Mononuclear cell (primary cell): ENCODE measurements around the gene WWOX. TPM values are rescaled to one million over a fixed set of nuclear protein-coding genes. Genes with fewer than 3 reads are reported as not detected.

ENCODE experiments used
- H3K27me3 ChIP-seq: 2 replicates; pipeline ENCODE4 v1.6.0; 2011; ENCODE audit warnings: low read length, control low read depth; ENCODE audit not compliant: insufficient read depth
- H3K4me1 ChIP-seq: 2 replicates; pipeline ENCODE4 v1.5.1; 2011; ENCODE audit warnings: mild to moderate bottlenecking, low read length, control low read depth; ENCODE audit not compliant: insufficient read depth
- H3K4me3 ChIP-seq: 2 replicates; pipeline ENCODE4 v1.5.1; 2011; ENCODE audit warnings: mild to moderate bottlenecking, low read length, moderate library complexity
- H3K9me3 ChIP-seq: 2 replicates; pipeline ENCODE4 v1.5.1; 2011; ENCODE audit warnings: low read depth, mild to moderate bottlenecking, control low read depth, low read length
- total RNA-seq: library from RNA; depleted of rRNA; stranded (reverse); fragments of >200 nt; gene quantifications from one replicate; pipeline ENCODE4 v1.2.3, GENCODE V29; 2012

Gene WWOX
- total RNA-seq, 1 donor: 22.7 TPM

GRCh38 chr16:78715106-78715505 is 615.7 kb downstream of the WWOX start:
- Histone ChIP-seq H3K27me3 (no peaks in the 10 kb centered on the region), H3K9me3 (no peaks in the 10 kb centered on the region)

GRCh38 chr16:78715673-78716072 is 616.2 kb downstream of the WWOX start:
- Histone ChIP-seq H3K4me1 (no peaks in the 10 kb centered on the region), H3K4me3 (no peak overlapping the region), H3K9me3 (no peaks in the 10 kb centered on the region), H3K27me3 (no peaks in the 10 kb centered on the region)

More at GRCh38 chr16:78715106-78715505, 615.7 kb downstream of the WWOX start:
- Histone ChIP-seq H3K4me3 (no peak overlapping the region), H3K4me1 (no peaks in the 10 kb centered on the region)

GRCh38 chr16:78718141-78718540 is 618.7 kb downstream of the WWOX start:
- Histone ChIP-seq H3K4me3 (no peak overlapping the region), H3K4me1 (no peaks in the 10 kb centered on the region), H3K9me3 (no peaks in the 10 kb centered on the region), H3K27me3 (no peaks in the 10 kb centered on the region)

- H3K9me3 ChIP-seq: no peaks in the 10 kb centered on the region
- H3K4me1 ChIP-seq: no peaks in the 10 kb centered on the region
- H3K4me3 ChIP-seq: no peak overlapping the region
- H3K27me3 ChIP-seq: no peaks in the 10 kb centered on the region
These were observed 621.0 kb downstream of the WWOX start for GRCh38 chr16:78720416-78720815.

GRCh38 chr16:78727536-78727935 is 628.1 kb downstream of the WWOX start:
- H3K9me3 ChIP-seq: no peaks in the 10 kb centered on the region
- H3K4me3 ChIP-seq: no peak overlapping the region
- H3K4me1 ChIP-seq: no peaks in the 10 kb centered on the region
- no peaks in the 10 kb centered on the region for H3K27me3 ChIP-seq

GRCh38 chr16:78729687-78730086 is 630.2 kb downstream of the WWOX start:
- H3K4me1 ChIP-seq: no peaks in the 10 kb centered on the region
- H3K4me3 ChIP-seq: no peak overlapping the region
- no peaks in the 10 kb centered on the region for H3K27me3 ChIP-seq
- no peaks in the 10 kb centered on the region for H3K9me3 ChIP-seq

- no peaks in the 10 kb centered on the region for H3K9me3 ChIP-seq
- no peak overlapping the region for H3K4me3 ChIP-seq
- no peaks in the 10 kb centered on the region for H3K4me1 ChIP-seq
- H3K27me3 ChIP-seq: no peaks in the 10 kb centered on the region
These were observed 632.3 kb downstream of the WWOX start for GRCh38 chr16:78731785-78732184.

GRCh38 chr16:78732696-78733095 is 633.2 kb downstream of the WWOX start:
- Histone ChIP-seq H3K4me1 (no peaks in the 10 kb centered on the region), H3K4me3 (no peak overlapping the region)

GRCh38 chr16:78735337-78735736 is 635.9 kb downstream of the WWOX start:
- Histone ChIP-seq H3K4me3 (no peak overlapping the region), H3K9me3 (no peaks in the 10 kb centered on the region), H3K27me3 (no peaks in the 10 kb centered on the region), H3K4me1 (no peaks in the 10 kb centered on the region)

More at GRCh38 chr16:78732696-78733095, 633.2 kb downstream of the WWOX start:
- H3K9me3 ChIP-seq: no peaks in the 10 kb centered on the region
- H3K27me3 ChIP-seq: no peaks in the 10 kb centered on the region

- no peak overlapping the region for H3K4me3 ChIP-seq
- H3K27me3 ChIP-seq: no peaks in the 10 kb centered on the region
- H3K4me1 ChIP-seq: peaks cover 7% of the 10 kb centered on the region
- H3K9me3 ChIP-seq: no peaks in the 10 kb centered on the region
These were observed 638.2 kb downstream of the WWOX start for GRCh38 chr16:78737630-78738029.

GRCh38 chr16:78738557-78738956 is 639.1 kb downstream of the WWOX start:
- Histone ChIP-seq H3K9me3 (no peaks in the 10 kb centered on the region), H3K4me3 (no peak overlapping the region), H3K4me1 (peaks cover 16% of the 10 kb centered on the region), H3K27me3 (no peaks in the 10 kb centered on the region)

- Histone ChIP-seq H3K4me3 (no peak overlapping the region), H3K4me1 (peaks cover 17% of the 10 kb centered on the region), H3K27me3 (no peaks in the 10 kb centered on the region), H3K9me3 (no peaks in the 10 kb centered on the region)
These were observed 640.8 kb downstream of the WWOX start for GRCh38 chr16:78740269-78740668.

GRCh38 chr16:78742501-78743283 is 643.2 kb downstream of the WWOX start:
- no peaks in the 10 kb centered on the region for H3K9me3 ChIP-seq
- no peaks in the 10 kb centered on the region for H3K27me3 ChIP-seq
- H3K4me3 ChIP-seq: peak overlapping the region; percentile 17

GRCh38 chr16:78743556-78743955 is 644.1 kb downstream of the WWOX start:
- no peaks in the 10 kb centered on the region for H3K27me3 ChIP-seq
- no peaks in the 10 kb centered on the region for H3K9me3 ChIP-seq
- peaks cover 17% of the 10 kb centered on the region for H3K4me1 ChIP-seq
- H3K4me3 ChIP-seq: no peak overlapping the region

More at GRCh38 chr16:78742501-78743283, 643.2 kb downstream of the WWOX start:
- H3K4me1 ChIP-seq: peaks cover 17% of the 10 kb centered on the region

- Histone ChIP-seq H3K9me3 (no peaks in the 10 kb centered on the region), H3K27me3 (no peaks in the 10 kb centered on the region), H3K4me1 (peaks cover 22% of the 10 kb centered on the region), H3K4me3 (no peak overlapping the region)
These were observed 644.6 kb downstream of the WWOX start for GRCh38 chr16:78744099-78744498.

GRCh38 chr16:78744796-78745107 is 645.3 kb downstream of the WWOX start:
- no peaks in the 10 kb centered on the region for H3K27me3 ChIP-seq
- H3K4me1 ChIP-seq: peaks cover 24% of the 10 kb centered on the region
- no peaks in the 10 kb centered on the region for H3K9me3 ChIP-seq
- no peak overlapping the region for H3K4me3 ChIP-seq
